Measurements from ENCODE around the gene TASP1.

- TF ChIP-seq CTCF (IDR thresholded peaks at IDR 0.05; ENCODE audit: low read depth, low read length, missing input control) (no peak), RAD21 (IDR thresholded peaks at IDR 0.05) (no peak), MAX (IDR thresholded peaks at IDR 0.05) (no peak), REST (IDR thresholded peaks at IDR 0.05) (no peak), RXRA (IDR thresholded peaks at IDR 0.05) (no peak), YY1 (IDR thresholded peaks at IDR 0.05) (no peak), GABPA (IDR thresholded peaks at IDR 0.05 in 1 of 2, conservative IDR thresholded peaks at IDR 0.05 in 1 of 2) (no peak)
These were observed 5.3 kb upstream of the TASP1 start for GRCh38 chr20:13644010-13644409.
